LNCAP (cell line): Measurements from ENCODE around the gene CHRNA5.

ENCODE experiments used
- TF ChIP-seq, protein P1 (sequence below): fragments of 450-650 bp; IDR thresholded peaks from 2 replicates; pipeline ENCODE4 v1.5.1; 2017; ENCODE audit warnings: mild to moderate bottlenecking

The CHRNA5 gene

DNA sequence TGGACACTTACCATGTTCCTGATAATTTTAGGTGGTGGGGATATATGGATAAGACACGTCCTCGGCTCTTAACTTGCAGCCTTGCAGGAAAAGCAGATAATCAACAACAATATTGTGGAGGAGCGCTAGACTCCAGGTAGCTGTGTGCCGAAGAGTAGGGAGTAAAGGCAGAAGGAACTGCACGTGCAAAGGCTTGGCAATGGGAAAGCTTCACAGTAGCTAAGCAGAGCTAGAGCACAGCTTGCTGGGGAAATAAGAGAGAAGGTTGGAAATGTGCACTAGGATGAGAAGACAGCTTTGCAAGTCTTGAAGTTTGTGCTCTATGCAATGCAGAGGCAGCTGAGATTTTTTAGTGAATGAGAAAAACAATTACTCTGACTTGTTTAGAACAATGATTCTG lies 12.7 kb upstream of the CHRNA5 start:
- TF ChIP-seq, protein P1, sequence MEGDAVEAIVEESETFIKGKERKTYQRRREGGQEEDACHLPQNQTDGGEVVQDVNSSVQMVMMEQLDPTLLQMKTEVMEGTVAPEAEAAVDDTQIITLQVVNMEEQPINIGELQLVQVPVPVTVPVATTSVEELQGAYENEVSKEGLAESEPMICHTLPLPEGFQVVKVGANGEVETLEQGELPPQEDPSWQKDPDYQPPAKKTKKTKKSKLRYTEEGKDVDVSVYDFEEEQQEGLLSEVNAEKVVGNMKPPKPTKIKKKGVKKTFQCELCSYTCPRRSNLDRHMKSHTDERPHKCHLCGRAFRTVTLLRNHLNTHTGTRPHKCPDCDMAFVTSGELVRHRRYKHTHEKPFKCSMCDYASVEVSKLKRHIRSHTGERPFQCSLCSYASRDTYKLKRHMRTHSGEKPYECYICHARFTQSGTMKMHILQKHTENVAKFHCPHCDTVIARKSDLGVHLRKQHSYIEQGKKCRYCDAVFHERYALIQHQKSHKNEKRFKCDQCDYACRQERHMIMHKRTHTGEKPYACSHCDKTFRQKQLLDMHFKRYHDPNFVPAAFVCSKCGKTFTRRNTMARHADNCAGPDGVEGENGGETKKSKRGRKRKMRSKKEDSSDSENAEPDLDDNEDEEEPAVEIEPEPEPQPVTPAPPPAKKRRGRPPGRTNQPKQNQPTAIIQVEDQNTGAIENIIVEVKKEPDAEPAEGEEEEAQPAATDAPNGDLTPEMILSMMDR = no peak

DNA sequence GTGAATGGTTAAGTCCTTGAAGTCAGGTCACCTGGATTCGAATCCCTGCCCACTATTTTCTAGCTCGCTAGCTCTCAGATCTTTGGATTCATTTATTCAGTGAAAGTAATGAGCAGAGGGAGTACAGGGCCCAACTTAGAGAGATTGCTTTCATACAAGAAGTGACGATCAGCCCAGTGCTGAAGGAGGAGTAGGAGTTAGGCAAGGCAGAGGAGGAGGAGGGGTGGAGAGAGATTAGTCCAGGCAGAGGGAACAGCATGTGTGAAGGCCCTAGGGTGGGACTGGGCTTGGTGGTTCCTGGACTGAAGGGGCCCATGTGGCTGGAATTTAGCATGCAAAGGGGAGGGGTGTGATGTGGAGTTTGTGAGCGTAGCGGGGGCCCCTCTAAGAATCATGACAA lies 3.8 kb upstream of the CHRNA5 start:
- TF ChIP-seq, protein P1 = no peak

GRCh38 chr15:78563092-78563491 lies 2.2 kb upstream of the CHRNA5 start:
- TF ChIP-seq, protein P1 = no peak

GRCh38 chr15:78564743-78565096 lies 600 bp upstream of the CHRNA5 start:
- TF ChIP-seq, protein P1 = no peak

- TF ChIP-seq, protein P1 = 0 out of 2 replicates have a peak, but pooled peaks have one; percentile 15
Measured at GRCh38 chr15:78565951-78566774, 843 bp downstream of the CHRNA5 start.

- TF ChIP-seq, protein P1 = no peak
Measured at GRCh38 chr15:78567531-78567930, 2.2 kb downstream of the CHRNA5 start.

DNA sequence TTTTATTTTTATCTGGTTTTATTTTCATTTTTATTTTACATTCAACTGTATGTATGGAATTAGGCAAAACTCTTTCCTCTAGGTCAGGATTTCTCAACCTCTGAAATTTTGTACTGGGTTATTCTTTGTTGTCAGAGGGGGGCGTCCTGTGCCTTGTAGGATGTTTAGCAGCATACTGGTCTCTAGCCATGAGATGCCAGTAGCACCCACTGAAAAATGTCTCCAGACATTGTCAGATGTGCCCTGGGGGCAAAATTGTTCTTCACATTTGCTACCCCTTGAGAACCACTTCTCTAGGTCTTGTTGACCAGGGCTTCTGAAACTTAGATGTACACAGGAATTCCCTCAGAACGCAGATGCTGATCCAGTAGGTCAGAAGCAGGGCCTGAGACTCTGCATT lies 5.4 kb downstream of the CHRNA5 start:
- TF ChIP-seq, protein P1 = no peak

DNA sequence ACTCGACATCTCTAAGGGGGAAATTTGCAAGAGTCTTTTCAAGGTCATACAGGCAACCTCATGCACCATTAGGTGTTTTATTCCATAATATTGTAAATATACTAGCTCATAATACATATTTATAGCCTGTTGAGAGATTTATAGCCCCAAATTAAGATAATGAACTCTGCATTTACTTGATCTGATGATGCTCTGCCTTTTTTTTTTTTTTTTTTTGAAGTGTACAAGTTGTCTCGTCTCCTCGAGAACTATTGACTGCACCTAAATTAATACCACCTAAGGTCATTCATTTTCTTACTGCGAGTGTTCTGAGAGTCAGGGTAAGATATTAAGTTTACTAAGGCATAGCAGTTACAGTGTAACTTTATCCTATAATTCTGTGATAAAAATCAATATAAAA lies 6.1 kb downstream of the CHRNA5 start:
- TF ChIP-seq, protein P1 = no peak
